ENCODE data around the gene POLR1A.

POLR1A gene

GRCh38 chr2:86105252-86105968 is at the start of gene POLR1A:
TSS of gene POLR1A (minus strand) at chr2:86105886. CDS start at chr2:86105776, 110 bp downstream.
- peak; percentile 70 to 99 (median 94) for DNase-seq

- DNase-seq = no peak
These were observed 44.8 kb upstream of the POLR1A start for GRCh38 chr2:86150502-86150901.

GRCh38 chr2:86147793-86148192 is 42.1 kb upstream of the POLR1A start:
- DNase-seq = no peak

- peak in 1 of 58 donors; percentile 7 for DNase-seq
These were observed 38.4 kb upstream of the POLR1A start for GRCh38 chr2:86143926-86144685.

GRCh38 chr2:86143307-86143706 is 37.6 kb upstream of the POLR1A start:
- no peak for DNase-seq

GRCh38 chr2:86142436-86143257 is 37.0 kb upstream of the POLR1A start:
- no peak for DNase-seq

GRCh38 chr2:86140969-86141392 is 35.3 kb upstream of the POLR1A start:
- DNase-seq = no peak

- no peak for DNase-seq
These were observed 34.3 kb upstream of the POLR1A start for GRCh38 chr2:86139981-86140380.

GRCh38 chr2:86138736-86139625 is 33.3 kb upstream of the POLR1A start:
- no peak for DNase-seq

GRCh38 chr2:86136141-86136540 is 30.5 kb upstream of the POLR1A start:
- no peak for DNase-seq

GRCh38 chr2:86135653-86136052 is 30.0 kb upstream of the POLR1A start:
- DNase-seq = peak in 23 of 58 donors; percentile 0 to 42 (median 12)

- no peak for DNase-seq
These were observed 29.0 kb upstream of the POLR1A start for GRCh38 chr2:86134709-86135108.

- no peak for DNase-seq
These were observed 19.0 kb upstream of the POLR1A start for GRCh38 chr2:86124683-86125082.

- no peak for DNase-seq
These were observed 17.7 kb upstream of the POLR1A start for GRCh38 chr2:86123328-86123925.

- no peak for DNase-seq
These were observed 12.4 kb upstream of the POLR1A start for GRCh38 chr2:86118130-86118529.

GRCh38 chr2:86107031-86107430 is 1.3 kb upstream of the POLR1A start:
- no peak for DNase-seq

- DNase-seq = peak; percentile 53 to 97 (median 90)
These were observed 571 bp upstream of the POLR1A start, which contains the start of gene PTCD3 for GRCh38 chr2:86105969-86106945. TSS of gene PTCD3 (plus strand) at chr2:86106235. CDS start at chr2:86106248, 13 bp downstream.

- no peak for DNase-seq
These were observed 3.5 kb downstream of the POLR1A start for GRCh38 chr2:86102157-86102556.

- DNase-seq = no peak
These were observed 7.8 kb downstream of the POLR1A start for GRCh38 chr2:86097913-86098312.
